LNCaP clone FGC (cell line): Measurements from ENCODE around the gene MYO10.
A peak's percentile ranks its signal among the peaks of the same experiment; 100 is the strongest.

Experiments used
- DNase-seq: peaks from one replicate; pipeline ENCODE4 v3.0.0-alpha.2; 2011; ENCODE audit warnings: low read depth
- H3K4me3 ChIP-seq: 2 replicates; pipeline ENCODE4 v1.5.1; 2011; ENCODE audit warnings: mild to moderate bottlenecking, low read depth, low read length, control low read depth
- TF ChIP-seq, protein P1 (sequence below): IDR thresholded peaks from 2 replicates; pipeline ENCODE4 v1.5.1; 2012; ENCODE audit warnings: mild to moderate bottlenecking; ENCODE audit not compliant: control insufficient read depth, insufficient read depth; ENCODE audit errors: extremely low read depth

The MYO10 gene

GRCh38 chr5:16616536-16617273, 319.4 kb downstream of the MYO10 start, which contains the start of gene RETREG1:
TSS of gene RETREG1 (minus strand) at chr5:16616997. CDS start at chr5:16616971, 26 bp downstream.
- H3K4me3 ChIP-seq, result peak within 1 kb of the TSS; percentile 81
- TF ChIP-seq, protein P1, sequence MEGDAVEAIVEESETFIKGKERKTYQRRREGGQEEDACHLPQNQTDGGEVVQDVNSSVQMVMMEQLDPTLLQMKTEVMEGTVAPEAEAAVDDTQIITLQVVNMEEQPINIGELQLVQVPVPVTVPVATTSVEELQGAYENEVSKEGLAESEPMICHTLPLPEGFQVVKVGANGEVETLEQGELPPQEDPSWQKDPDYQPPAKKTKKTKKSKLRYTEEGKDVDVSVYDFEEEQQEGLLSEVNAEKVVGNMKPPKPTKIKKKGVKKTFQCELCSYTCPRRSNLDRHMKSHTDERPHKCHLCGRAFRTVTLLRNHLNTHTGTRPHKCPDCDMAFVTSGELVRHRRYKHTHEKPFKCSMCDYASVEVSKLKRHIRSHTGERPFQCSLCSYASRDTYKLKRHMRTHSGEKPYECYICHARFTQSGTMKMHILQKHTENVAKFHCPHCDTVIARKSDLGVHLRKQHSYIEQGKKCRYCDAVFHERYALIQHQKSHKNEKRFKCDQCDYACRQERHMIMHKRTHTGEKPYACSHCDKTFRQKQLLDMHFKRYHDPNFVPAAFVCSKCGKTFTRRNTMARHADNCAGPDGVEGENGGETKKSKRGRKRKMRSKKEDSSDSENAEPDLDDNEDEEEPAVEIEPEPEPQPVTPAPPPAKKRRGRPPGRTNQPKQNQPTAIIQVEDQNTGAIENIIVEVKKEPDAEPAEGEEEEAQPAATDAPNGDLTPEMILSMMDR, result no peak
- DNase-seq, result no peak

DNA sequence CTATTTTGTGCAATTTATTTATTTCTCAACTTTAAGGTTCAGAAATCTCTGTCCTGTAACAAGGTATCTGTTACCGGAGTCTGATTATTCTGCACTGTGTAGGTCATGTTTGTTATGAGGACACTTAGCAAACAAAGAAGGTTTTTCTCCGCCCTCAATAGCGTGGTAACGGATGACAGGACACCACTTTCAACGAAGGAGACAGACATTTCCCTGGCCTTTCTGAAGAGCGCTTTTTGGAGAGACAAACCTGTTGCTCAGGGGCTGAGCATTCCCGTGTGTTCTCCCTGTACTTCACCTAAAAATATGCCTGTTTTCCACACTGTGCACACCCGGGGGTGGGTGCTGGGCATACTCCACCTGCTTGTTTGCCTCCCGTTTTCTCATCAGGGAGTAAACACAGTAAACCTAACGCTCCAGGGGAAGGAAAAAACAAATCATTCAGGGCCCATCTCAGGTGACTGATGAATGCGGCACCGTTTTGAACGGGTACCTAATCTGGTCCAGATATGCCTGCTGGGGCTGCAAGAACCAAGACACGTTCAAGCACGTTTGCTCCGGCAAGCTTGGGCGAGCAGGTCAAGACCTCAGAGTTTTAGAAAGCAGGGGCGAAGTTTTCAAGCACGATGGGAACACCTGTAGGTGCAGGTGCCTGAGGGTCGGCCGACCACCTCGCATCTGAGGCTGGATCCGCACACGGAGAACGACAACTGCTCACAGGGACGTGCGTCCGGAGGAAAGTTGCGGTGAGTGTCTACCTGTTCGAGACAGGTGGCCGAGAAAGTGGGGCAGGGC, 320.1 kb downstream of the MYO10 start:
- TF ChIP-seq, protein P1, result no peak
- H3K4me3 ChIP-seq, result peak overlapping the region; percentile 81
- peak; percentile 53 for DNase-seq

- DNase-seq, result no peak
- no peak overlapping the region for H3K4me3 ChIP-seq
- TF ChIP-seq, protein P1, result no peak
Observed at GRCh38 chr5:16612007-16612406, 324.1 kb downstream of the MYO10 start.
